ENCODE measurements around the gene WNT5A. TPM values are rescaled to one million over a fixed set of nuclear protein-coding genes. Genes with fewer than 3 reads are reported as not detected.

The WNT5A gene
- total RNA-seq, 2 donors from 2014 or later = 3.2 to 4.0 TPM

DNA sequence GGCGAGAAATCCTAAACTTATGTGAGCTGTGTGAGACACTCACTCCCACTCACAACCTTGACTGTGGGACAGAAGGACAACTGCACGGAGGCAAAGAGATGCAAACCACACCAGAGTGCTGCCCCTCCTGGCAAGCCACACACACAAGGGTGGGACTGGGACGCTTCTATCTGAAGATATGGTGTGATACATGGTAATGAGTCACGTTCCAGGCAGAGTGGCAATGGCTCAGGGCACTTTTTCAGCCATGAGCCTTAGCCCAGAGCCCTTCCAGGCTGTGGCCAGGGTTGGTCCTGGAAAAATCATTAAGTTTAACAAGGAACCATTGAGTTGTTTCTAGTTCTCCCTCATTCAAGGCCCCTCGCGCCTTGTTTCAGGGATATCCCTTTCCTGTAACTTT is 56.1 kb downstream of the WNT5A start:
- ATAC-seq (no peak), DNase-seq (no peak)
- intact Hi-C loops (cut with DNase I, micrococcal nuclease) = no loop called here

DNA sequence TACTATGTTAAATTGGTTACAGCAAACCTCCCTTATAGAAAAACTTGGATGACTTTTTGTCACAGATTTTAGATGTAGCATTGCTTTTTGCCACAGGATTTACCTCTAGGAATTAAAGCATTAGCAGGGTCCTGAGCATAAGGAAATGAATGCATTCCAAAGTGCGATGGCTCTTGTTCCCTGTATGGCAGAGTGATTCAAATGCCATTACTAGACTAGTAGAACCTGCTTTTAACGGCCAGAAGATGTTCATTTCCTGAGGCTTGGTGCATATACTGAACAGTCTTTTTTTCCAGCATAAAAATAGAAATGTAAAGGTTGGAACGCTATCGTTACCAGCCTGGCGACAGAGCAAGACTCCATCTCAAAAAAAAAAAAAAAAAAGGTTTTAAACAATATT is 59.4 kb downstream of the WNT5A start:
- intact Hi-C loops (cut with DNase I, micrococcal nuclease) = no loop called here
- peak; percentile 85 for ATAC-seq
- DNase-seq = no peak

DNA sequence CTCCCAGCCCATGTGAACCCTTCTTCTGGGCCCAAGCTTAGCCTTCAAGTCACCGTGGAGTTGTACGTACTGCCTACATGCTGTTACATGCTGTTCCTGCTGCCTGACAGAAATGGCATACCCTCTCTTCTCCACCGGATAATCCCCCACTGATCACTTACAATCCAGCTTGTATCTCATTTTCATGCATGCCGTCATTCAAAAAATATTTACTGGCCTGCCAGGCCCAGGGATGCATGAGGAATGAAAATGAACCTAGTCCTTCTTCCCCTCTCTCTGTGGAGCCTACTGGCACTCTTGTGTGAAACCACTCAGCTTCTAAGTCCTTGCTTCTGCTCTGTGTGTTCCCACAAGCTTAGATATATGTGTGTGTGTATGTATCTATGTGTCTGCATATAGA is 60.6 kb downstream of the WNT5A start:
- ATAC-seq = no peak
- DNase-seq = no peak
- intact Hi-C loops (cut with DNase I, micrococcal nuclease) = no loop called here

DNA sequence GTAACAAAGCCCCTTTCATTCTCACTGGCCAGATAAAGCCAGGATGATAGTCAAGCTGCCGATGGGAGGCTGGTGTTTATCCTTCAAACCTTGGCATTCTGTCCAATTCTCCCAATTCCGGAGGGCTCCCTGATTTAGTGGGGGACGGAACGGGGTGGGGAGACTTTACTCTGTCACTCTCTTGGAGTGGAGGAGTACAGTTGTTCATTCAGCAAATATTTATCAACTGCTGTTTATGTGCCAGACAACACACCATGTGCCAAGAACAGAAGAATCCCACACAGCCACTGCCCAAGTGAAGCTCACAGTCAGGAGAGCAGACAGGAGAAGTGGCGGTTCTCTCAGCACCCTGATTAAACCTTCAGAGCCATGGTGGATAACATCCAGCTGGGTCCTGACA is 63.3 kb downstream of the WNT5A start:
- no peak for ATAC-seq
- intact Hi-C loops (cut with DNase I, micrococcal nuclease) = no loop called here
- no peak for DNase-seq

DNA sequence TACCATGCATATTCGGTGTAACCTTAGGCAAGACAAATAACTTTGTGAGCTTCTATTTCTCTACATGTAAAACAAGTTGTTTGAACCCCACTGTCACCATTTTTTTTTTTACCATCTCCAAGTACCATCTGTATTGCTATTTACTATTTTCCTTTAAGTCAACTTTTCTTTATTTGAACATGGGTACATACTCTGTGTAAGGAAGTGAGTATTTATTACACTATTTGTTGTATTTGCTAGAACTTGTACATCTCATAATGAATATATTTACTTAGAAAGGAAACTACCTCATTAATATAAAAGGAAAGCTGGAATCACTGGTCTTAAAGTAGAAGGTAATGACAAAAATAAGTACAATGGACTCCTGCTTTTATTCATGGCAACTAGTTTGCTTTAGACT is 69.9 kb downstream of the WNT5A start:
- ATAC-seq (no peak), DNase-seq (no peak)
- intact Hi-C loops (cut with DNase I, micrococcal nuclease) = no loop called here

DNA sequence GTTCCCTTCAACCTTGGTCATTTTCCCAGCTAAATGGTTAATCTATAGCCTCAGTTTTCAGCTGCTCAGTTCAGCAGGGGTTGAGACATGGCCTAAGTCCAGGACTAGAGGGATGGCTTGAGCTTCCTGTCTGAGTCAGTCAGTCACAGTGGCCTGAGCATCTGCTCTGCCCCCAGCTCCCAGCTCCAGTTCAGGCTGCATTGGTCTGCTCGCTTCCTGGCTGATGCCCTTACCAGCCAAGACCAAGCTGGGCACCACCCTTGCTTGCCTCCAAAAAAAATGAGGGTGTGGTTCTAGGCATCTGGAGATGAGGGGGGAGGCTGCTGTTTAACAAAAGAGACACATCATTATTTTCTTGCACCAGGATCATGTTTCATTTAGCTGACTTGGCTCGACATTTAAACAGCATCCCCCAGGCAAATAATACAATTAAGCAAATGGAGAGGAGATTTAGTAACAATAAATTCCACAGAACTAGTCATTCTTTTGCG is 70.7 kb downstream of the WNT5A start:
- DNase-seq (no peak), ATAC-seq (no peak)
- intact Hi-C loops (cut with DNase I, micrococcal nuclease) = no loop called here

Measured in left colon (tissue), 2 donors.